GM19467 (cell line): ENCODE data around the gene NDUFB2.
A peak's percentile ranks its signal among the peaks of the same experiment; 100 is the strongest.
"Not testable (repeated sequence)": the region's sequence is repeated elsewhere in the genome, so short reads cannot be mapped to it uniquely, and the experiment has no call there.

Experiments used
- ATAC-seq: cut with Tn5 transposase; IDR thresholded peaks from one replicate; pipeline ENCODE4 v1.9.1; 2021; ENCODE audit warnings: mild to moderate bottlenecking, moderate library complexity; ENCODE audit not compliant: unreplicated experiment

NDUFB2 gene

GRCh38 chr7:140672382-140673062 lies 24.0 kb upstream of the NDUFB2 start, which contains the start of gene ADCK2:
ADCK2 (plus strand) TSS chr7:140672945; CDS start chr7:140673331, 386 bp downstream.
- ATAC-seq, result peak; percentile 45

DNA sequence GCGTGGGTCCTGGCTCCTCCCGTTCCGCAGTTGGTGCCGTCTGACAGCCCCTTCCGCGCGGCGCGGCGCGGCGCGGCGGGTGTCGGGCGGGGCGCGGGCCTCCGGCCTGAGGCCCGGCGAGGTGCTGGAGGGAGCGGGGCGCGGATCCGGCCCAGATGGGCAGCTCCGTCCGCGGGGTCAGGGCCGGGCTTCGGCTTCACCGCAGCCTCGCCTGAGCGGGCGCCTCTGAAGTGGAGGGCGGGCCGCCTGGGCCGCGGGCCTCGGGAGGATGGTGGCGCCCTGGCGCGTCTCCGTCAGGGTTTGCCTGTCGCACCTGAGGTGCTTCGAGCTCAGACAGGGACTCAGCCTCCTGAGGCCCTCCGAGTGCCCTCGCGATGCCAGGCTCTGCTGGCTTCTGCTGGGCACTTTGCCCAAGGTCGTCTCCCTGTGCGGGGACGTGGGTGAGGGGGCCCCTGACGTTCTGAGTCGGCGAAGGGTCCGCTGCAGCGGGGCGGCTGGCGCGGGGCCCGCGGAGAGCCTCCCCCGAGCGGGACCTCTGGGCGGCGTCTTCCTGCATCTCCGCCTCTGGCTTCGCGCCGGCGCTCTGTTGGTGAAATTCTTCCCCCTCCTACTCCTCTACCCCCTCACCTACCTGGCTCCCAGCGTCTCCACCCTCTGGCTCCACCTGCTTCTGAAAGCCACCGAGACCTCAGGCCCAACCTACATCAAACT lies 23.3 kb upstream of the NDUFB2 start:
- peak; percentile 34 for ATAC-seq

DNA sequence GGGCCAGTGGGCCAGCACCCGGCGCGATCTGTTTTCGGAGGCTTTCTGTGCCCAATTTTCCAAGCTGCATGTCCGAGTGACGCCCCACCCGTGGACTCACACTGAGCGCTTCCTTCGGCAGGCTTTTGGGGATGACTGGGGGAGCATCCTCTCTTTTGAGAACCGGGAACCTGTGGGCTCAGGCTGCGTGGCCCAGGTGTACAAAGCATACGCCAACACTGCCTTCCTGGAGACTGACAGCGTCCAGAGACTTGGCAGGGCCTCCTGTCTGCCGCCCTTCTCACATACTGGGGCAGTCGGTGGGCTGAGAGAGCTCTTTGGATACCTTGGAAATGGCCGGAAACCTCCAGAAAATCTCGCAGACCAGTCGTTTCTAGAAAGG lies 22.7 kb upstream of the NDUFB2 start:
- no peak for ATAC-seq

DNA sequence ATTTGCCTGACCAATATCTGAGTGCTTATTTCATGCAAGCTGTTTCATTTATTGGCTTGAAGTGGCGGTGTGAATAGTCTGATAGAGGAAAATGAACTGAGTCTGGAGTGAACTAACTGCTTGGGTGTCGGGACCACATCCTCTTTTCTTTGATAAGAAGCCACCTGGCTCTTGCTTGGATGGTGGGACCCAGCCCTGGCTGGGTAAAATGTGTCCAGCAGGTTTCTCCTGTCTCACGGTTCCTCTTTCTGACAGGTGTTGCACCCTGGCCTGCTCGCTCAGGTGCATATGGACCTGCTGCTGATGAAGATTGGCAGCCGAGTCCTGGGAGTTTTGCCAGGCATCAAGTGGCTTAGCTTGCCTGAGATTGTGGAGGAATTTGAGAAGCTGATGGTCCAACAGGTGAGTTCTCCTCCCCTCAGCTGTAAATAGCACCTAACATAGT lies 22.1 kb upstream of the NDUFB2 start:
- no peak for ATAC-seq

DNA sequence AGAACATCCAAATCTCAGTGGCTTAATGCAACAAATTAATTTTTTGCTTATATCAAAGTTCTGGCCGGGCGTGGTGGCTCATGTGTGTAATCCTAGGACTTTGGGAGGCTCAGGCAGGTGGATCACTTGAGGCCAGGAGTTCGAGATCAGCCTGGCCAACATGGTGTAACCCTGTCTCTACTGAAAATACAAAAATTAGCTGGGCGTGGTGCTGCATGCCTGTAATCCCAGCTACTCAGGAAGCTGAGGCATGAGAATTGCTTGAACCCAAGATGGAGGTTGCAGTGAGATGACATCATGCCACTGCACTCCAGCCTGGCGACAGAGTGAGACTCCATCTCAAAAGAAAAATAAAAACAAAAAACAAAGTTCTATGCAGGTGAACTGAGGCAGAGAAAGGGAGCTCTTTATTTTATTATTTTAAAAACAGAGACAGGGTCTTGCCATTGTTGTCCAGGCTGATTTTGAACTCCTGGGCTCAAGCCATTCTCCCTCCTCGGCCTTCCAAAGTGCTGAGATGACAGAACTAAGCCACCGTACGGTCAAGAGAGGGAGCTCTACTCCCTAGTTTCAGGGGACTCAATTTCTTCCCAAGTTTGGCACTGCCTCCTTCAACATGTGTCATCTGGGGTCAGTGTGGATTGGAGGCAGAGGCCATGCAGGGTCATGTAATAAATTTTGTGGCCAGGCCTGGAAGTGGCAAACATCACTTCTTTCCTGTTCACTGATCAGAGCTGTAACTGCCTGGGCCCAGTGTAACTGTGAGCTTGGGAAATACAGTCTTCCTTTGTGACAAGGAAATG lies 21.4 kb upstream of the NDUFB2 start:
- ATAC-seq, result no peak

GRCh38 chr7:140675726-140676125 lies 20.8 kb upstream of the NDUFB2 start:
- ATAC-seq, result no peak

DNA sequence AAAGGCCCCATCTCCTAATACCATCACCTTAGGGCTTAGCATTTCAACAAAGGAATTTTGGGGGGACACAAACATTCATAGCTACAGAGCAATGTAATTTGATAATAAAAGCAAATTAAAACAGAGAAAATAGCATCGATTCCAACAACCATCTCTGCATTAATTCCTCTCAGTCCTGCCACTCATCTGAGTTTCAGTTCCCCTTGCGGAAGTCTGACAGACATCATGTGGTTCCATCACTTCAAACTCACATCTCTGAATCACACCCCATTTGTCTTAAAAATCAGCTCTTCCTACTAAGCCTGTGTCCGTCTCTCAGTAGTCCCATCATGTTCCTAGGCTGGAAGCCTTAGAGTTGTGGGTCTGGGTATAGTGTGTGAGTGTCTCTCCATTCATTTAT lies 20.2 kb upstream of the NDUFB2 start:
- ATAC-seq, result peak; percentile 43

- ATAC-seq, result not testable (repeated sequence)
Measured at GRCh38 chr7:140676956-140677355, 19.6 kb upstream of the NDUFB2 start.

DNA sequence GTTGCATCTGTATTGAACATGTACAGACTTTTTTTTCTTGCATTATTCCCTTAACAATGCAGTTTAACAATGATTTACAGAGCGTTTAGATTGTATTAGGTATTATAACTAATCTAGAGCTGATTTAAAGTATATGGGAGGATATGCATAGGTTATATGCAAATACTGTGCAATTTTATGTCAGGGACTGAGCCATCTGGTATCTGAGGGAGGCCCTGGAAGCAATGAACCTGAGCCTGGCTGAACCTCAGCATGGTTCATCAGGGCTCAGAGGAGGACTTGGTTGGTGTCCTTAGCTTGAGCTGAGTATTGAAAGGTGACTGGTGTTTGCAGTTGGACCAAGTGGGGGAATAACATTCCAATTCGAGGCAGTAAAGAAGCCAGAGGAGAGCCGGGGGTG lies 19.0 kb upstream of the NDUFB2 start:
- ATAC-seq, result no peak

GRCh38 chr7:140678081-140678815 lies 18.3 kb upstream of the NDUFB2 start:
- no peak for ATAC-seq

DNA sequence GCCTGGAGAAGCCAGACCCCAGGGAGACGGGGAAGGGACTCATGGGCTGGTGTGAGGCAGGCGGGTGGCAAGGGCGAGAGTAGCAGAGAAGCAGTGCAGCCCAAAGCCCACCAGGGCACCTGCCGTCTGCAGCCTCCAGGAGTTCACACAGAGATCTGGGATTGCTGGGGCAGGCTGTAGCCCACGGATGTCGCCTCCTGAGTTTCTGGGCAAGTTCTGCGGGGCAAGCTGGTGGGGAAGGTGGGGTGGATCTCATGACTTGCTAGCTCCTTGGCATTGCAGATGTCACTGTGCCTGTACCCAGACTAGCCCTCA lies 17.7 kb upstream of the NDUFB2 start:
- ATAC-seq, result no peak

GRCh38 chr7:140679186-140679585 lies 17.3 kb upstream of the NDUFB2 start:
- ATAC-seq, result no peak

DNA sequence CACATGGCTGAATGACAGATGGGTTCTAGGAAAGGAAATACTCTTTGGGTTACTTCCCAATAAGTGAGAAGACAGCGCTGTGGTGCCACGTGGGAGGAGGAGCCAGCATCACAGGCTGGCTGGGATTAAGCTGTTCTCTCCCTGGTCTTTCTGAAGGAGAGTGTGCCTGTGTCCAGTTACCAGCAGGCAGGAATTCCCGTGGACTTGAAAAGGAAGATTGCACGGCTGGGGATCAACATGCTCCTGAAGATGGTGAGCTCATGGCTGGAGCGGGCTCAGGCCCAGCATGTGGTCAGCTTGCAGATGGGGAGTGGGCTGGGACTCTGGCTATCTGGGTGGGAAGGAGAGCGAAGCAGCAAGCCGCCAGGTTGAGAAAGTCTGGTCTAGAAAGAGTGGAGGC lies 15.6 kb upstream of the NDUFB2 start:
- ATAC-seq, result no peak

- no peak for ATAC-seq
Measured at GRCh38 chr7:140681766-140682165, 14.7 kb upstream of the NDUFB2 start.

- ATAC-seq, result no peak
Measured at GRCh38 chr7:140683657-140684056, 12.9 kb upstream of the NDUFB2 start.

DNA sequence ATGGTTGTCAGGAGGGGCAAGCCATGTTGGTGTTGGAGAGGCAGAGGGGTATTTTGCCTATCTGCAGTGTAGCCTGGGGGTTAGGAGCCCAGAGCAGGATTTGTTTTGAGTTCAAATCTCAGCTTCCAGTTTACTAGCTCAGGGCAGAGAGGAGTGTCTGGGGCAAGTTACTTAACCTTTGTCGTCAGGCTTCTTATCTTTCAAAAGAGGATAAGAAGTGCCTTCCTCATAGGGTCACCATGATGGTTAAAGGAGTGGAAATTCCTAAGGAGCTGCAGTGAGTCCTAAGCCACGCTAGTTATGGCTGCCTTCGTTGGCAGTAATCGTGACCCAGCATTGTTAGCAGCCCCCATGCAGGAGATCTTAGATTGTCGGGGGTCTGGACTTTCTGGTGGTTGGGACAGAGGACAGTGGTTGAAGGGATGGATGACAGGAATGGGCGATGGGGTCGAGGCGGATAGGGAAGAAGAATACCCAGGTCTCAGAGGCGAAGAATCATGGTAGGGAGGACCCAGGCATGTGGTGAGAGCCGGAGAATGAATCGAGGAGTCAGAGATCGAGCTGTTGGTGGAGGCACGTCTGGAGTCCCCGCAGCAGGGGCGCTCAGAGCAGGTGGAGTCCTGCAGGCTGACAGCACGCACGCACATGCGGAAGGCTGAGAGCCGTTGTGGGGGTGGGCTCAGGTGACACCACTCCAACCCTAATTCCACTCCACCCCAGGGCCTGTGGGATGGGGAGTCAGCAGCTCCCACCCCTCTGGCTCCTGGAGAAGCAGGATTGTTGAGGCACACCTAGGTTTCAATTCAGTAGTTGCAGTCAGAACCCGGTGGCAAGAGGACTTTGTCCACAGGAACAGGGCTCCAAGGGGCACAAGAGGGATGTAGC lies 12.2 kb upstream of the NDUFB2 start:
- ATAC-seq, result no peak

DNA sequence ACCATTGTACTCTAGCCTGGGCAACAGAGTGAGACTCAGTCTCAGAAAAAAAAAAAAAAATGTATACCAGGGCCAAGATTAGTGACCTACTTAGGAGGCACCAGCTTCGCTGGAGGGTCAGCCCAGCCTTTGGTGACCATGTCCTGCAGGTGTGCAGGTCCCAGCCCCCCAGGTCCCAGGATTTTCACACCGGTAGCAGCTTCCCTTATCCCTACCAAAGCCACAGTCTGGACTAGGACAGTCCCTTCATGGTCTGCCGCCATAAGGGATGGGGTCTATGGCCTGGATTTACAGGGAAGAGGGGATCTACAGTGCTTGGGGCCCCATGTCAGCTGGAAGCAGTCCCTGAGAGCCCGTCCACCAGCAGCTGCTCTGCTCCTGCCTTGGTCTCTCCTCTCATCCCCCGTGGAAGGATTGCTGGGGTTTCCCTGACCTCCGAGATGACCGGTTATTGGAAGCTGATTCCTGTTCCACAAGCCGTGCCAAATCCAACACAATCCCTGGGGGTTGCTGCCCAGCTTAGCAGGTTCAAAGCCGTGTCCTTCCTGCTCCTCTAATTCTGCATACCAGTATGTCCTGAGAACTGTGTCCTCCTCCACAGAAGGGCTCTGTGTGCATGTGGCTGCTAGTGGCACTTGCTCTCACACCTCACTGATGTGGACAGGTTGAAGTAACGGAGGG lies 11.0 kb upstream of the NDUFB2 start:
- ATAC-seq, result no peak

DNA sequence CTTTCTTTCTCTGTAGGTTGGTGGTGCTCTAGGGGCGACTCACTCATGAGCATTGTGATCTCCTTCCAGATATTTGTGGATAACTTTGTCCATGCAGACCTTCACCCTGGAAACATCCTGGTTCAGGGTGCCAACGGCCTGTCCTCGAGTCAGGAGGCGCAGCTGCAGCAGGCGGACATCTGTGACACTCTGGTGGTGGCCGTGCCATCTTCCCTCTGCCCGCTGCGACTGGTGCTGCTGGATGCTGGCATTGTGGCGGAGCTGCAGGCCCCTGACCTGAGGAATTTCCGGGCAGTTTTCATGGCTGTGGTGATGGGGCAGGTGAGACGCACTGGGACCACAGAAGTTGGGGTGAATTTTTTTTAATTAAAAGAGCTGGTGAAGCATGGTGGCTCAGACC lies 9.6 kb upstream of the NDUFB2 start:
- ATAC-seq, result no peak

- ATAC-seq, result no peak
Measured at GRCh38 chr7:140688341-140688740, 8.2 kb upstream of the NDUFB2 start.
